ENCODE data around the gene ATRX.
"Not testable (repeated sequence)": the region's sequence is repeated elsewhere in the genome, so short reads cannot be mapped to it uniquely, and the experiment has no call there.

GRCh38 chrX:77621453-77621852 is 164.6 kb downstream of the ATRX start:
- TF ChIP-seq CTCF, EZH2 (IDR thresholded peaks at IDR 0.05): not testable (repeated sequence)
